Measurements from ENCODE around the gene TNK2.

- TF ChIP-seq L3MBTL2 (conservative IDR thresholded peaks at IDR 0.05): no peak
- no peak for TF ChIP-seq SP1 (IDR thresholded peaks at IDR 0.05)
- TF ChIP-seq FOXK2 (IDR thresholded peaks at IDR 0.05): no peak
- TF ChIP-seq FOXA1 (IDR thresholded peaks at IDR 0.05): no peak
- TF ChIP-seq NFRKB (IDR thresholded peaks at IDR 0.05): no peak
- TF ChIP-seq, protein P1, sequence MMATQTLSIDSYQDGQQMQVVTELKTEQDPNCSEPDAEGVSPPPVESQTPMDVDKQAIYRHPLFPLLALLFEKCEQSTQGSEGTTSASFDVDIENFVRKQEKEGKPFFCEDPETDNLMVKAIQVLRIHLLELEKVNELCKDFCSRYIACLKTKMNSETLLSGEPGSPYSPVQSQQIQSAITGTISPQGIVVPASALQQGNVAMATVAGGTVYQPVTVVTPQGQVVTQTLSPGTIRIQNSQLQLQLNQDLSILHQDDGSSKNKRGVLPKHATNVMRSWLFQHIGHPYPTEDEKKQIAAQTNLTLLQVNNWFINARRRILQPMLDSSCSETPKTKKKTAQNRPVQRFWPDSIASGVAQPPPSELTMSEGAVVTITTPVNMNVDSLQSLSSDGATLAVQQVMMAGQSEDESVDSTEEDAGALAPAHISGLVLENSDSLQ (IDR thresholded peaks at IDR 0.05): no peak
- no peak for TF ChIP-seq TARDBP (IDR thresholded peaks at IDR 0.05)
- no peak for TF ChIP-seq SUZ12 (IDR thresholded peaks at IDR 0.05)
Measured at GRCh38 chr3:195886181-195887141, 21.9 kb downstream of the TNK2 start.
